Measurements from ENCODE around the gene TMEM145.

- TF ChIP-seq POLR2A (IDR thresholded peaks at IDR 0.05; ENCODE audit: low read depth, low read length) (no peak), TAF1 (IDR thresholded peaks at IDR 0.05; ENCODE audit: borderline replicate concordance, low read depth, low read length) (no peak), POLR2AphosphoS5 (IDR thresholded peaks at IDR 0.05; ENCODE audit: low read depth, low read length) (no peak)
Observed at GRCh38 chr19:42288881-42289555, 24.1 kb upstream of the TMEM145 start.

Data from GM12892 (cell line).